HFFc6 (cell line): Measurements from ENCODE around the gene CSNK2B. TPM values are rescaled to one million over a fixed set of nuclear protein-coding genes. Genes with fewer than 3 reads are reported as not detected.
A peak's percentile ranks its signal among the peaks of the same experiment; 100 is the strongest.

Experiments used
- DNase-seq: peaks from one replicate; pipeline ENCODE4 v3.0.0-alpha.2; 2018
- H3K27ac Mint-ChIP-seq: 2 replicates; pipeline ENCODE4 v1.8.0; 2020; ENCODE audit warnings: mild to moderate bottlenecking, mixed read lengths
- H3K27me3 Mint-ChIP-seq: 2 replicates; pipeline ENCODE4 v1.8.0; 2021; ENCODE audit warnings: mild to moderate bottlenecking, moderate library complexity, mixed read lengths; ENCODE audit not compliant: insufficient read depth
- H3K36me3 Mint-ChIP-seq: 2 replicates; pipeline ENCODE4 v1.8.0; 2021; ENCODE audit warnings: low read depth, mixed read lengths
- H3K4me1 Mint-ChIP-seq: 2 replicates; pipeline ENCODE4 v1.8.0; 2020; ENCODE audit warnings: low read depth, mixed read lengths
- H3K4me3 Mint-ChIP-seq: 2 replicates; pipeline ENCODE4 v1.8.0; 2020; ENCODE audit warnings: mild to moderate bottlenecking, moderate library complexity, mixed read lengths
- H3K9me3 Mint-ChIP-seq: 2 replicates; pipeline ENCODE4 v1.8.0; 2020; ENCODE audit warnings: mild to moderate bottlenecking, mixed read lengths
- total RNA-seq, 6 experiments: library from RNA; stranded (reverse); fragmentation: NEBNext Ultra II Directional; extraction: Animal tissue kit (Norgen Biotek cat#: 25700); gene quantifications; 2 replicates in 1 of 6; 3 replicates in 5 of 6; pipeline ENCODE4 v1.2.3, GENCODE V29; 2021
- TF ChIP-seq, protein P1 (sequence below): fragments of 200-600 bp; sonication (generic); IDR thresholded peaks from 2 replicates; pipeline ENCODE4 v1.5.0; 2021; ENCODE audit warnings: antibody characterized with exemption, mild to moderate bottlenecking

Gene CSNK2B
- total RNA-seq, 6 experiments from 2014 or later = 200 to 255 (median 225) TPM

DNA sequence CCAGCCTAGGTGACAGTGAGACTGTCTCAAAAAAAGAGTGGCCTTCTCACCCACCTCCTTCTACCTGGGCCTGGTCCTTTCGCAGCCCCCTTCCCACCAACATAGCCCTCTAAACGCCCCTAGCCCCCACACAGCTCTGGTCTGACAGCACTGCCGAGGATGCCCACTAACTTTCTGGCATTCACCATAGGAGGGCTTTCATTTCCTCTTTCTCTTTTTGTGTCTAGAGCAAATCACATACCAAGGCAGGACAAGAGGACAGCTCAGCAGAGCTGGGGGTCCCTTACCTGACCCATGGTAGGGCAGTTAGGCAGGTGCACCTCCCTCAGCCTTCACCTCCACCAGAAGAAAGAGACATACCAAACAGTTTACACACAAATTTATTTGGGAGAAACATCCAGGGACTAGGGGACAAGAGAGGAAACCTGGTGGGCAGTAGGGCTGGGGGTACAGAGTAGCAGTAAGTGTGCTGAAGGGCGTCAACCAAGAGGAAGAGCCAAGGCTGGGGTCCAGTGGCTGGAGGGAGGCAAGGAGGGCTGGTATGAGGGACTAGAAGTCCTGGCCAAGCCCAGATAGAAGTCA, 10.5 kb downstream of the CSNK2B start:
- Mint-ChIP-seq H3K36me3 (peaks cover 18% of the 10 kb centered on the region), H3K4me3 (no peak overlapping the region), H3K4me1 (peaks cover 14% of the 10 kb centered on the region), H3K9me3 (no peaks in the 10 kb centered on the region), H3K27me3 (peaks cover 5% of the 10 kb centered on the region), H3K27ac (no peak overlapping the region)
- TF ChIP-seq, protein P1, sequence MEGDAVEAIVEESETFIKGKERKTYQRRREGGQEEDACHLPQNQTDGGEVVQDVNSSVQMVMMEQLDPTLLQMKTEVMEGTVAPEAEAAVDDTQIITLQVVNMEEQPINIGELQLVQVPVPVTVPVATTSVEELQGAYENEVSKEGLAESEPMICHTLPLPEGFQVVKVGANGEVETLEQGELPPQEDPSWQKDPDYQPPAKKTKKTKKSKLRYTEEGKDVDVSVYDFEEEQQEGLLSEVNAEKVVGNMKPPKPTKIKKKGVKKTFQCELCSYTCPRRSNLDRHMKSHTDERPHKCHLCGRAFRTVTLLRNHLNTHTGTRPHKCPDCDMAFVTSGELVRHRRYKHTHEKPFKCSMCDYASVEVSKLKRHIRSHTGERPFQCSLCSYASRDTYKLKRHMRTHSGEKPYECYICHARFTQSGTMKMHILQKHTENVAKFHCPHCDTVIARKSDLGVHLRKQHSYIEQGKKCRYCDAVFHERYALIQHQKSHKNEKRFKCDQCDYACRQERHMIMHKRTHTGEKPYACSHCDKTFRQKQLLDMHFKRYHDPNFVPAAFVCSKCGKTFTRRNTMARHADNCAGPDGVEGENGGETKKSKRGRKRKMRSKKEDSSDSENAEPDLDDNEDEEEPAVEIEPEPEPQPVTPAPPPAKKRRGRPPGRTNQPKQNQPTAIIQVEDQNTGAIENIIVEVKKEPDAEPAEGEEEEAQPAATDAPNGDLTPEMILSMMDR = no peak
- DNase-seq = no peak

- no peak overlapping the region for H3K4me3 Mint-ChIP-seq
- DNase-seq = no peak
Observed at GRCh38 chr6:31676904-31677303, 11.0 kb downstream of the CSNK2B start.

GRCh38 chr6:31677955-31678354, 12.1 kb downstream of the CSNK2B start:
- no peak overlapping the region for H3K4me3 Mint-ChIP-seq
- H3K27me3 Mint-ChIP-seq = peaks cover 3% of the 10 kb centered on the region
- no peaks in the 10 kb centered on the region for H3K9me3 Mint-ChIP-seq
- TF ChIP-seq, protein P1 = no peak
- DNase-seq = no peak
- H3K27ac Mint-ChIP-seq = no peak overlapping the region
- peaks cover 17% of the 10 kb centered on the region for H3K4me1 Mint-ChIP-seq
- H3K36me3 Mint-ChIP-seq = peaks cover 5% of the 10 kb centered on the region

More at GRCh38 chr6:31676904-31677303, 11.0 kb downstream of the CSNK2B start:
- Mint-ChIP-seq H3K9me3 (no peaks in the 10 kb centered on the region), H3K27me3 (peaks cover 5% of the 10 kb centered on the region), H3K27ac (no peak overlapping the region), H3K4me1 (peaks cover 17% of the 10 kb centered on the region), H3K36me3 (peaks cover 16% of the 10 kb centered on the region)
- TF ChIP-seq, protein P1 = no peak

DNA sequence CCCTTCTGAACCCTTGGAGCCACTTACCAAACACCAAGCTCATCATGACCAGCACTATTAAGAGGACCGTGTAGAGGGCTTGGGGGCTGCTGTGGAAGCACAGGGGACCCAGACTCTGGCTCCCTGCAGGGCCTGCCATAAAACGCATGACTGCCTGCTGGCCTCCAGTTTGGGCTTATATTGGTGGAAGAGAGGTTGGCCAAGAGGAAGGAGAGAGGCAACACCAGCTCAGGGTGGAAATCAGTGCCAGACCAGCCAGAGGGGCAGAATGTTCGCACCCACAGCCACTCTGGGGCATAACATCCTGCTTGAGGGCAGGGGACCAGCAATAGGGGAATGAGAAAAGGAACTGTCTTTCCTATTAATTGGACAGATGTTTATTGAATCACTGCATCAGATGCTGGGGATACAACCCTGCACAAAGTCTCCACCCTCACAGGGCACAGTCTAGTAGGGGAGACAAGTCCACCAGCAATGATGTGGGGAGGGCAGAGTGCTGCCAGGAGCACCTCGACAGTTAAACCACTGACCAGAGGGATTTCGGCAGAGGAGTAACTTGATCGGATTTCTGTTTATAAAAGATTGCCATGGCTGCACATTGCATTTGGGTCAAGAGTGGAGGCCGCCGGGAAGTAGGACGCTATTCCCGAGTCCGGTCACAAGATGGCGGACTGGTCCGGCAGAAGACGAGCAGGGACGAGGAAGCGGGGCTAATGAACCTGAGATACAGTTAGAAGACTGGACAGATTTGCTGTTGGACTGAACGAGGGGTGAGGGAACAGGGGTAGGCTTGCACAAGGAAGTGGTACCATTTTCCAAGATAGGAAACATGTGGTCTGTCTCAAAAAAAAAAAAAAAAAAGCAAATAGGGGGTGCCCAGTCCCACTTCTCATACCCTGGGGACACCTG, 14.6 kb downstream of the CSNK2B start, which contains the start of gene LY6G5C:
LY6G5C (minus strand) TSS at position 842 of the 909 bp plus-strand sequence; CDS start at position 148, 694 bp downstream.
- Mint-ChIP-seq H3K4me1 (peaks cover 17% of the 10 kb centered on the region), H3K36me3 (no peaks in the 10 kb centered on the region), H3K27ac (peak within 1 kb of the TSS; percentile 96), H3K9me3 (no peaks in the 10 kb centered on the region), H3K4me3 (peak within 1 kb of the TSS; percentile 87), H3K27me3 (peaks cover 1% of the 10 kb centered on the region; the same call in 1 of the 2 replicates)
- DNase-seq = peak; percentile 91
- TF ChIP-seq, protein P1 = peak; percentile 75

GRCh38 chr6:31681135-31681671, 15.3 kb downstream of the CSNK2B start:
- Mint-ChIP-seq H3K27ac (peak overlapping the region; percentile 96), H3K27me3 (peaks cover 1% of the 10 kb centered on the region; the same call in 1 of the 2 replicates), H3K9me3 (no peaks in the 10 kb centered on the region), H3K4me1 (peaks cover 17% of the 10 kb centered on the region), H3K36me3 (0 out of 2 replicates have a peak, but pooled peaks cover 6% of the 10 kb centered on the region), H3K4me3 (peak overlapping the region; percentile 87)
- TF ChIP-seq, protein P1 = no peak; the same call in none of the 2 replicates
- DNase-seq = no peak
